ENCODE data around the gene RPL27.

Gene RPL27

DNA sequence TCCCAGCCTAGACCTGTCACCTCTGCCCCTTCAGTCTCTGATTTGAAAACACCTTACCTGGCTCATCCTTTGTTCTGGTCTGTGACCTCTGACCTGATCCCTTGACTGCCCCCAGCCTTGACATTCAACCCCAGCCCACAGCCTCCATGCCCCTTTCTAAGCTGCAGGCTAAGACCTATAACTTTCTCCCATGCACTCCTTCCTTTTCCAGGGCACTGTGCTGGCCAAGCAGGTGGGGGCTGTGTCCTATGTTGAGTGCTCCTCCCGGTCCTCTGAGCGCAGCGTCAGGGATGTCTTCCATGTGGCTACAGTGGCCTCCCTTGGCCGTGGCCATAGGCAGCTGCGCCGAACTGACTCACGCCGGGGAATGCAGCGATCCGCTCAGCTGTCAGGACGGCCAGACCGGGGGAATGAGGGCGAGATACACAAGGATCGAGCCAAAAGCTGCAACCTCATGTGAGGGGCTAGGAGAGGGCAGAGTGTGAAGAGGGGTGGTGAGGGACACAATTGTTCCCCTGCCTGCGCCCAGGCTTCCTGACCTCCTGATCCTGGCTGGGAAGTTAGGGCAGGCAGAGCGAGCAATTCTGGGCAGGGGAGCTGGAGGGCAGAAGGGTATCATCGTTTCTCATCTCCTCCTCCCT, 30.1 kb downstream of the RPL27 start:
- TF ChIP-seq CTCF (IDR thresholded peaks at IDR 0.05) = no peak
- peak overlapping the region; percentile 28 for H3K27ac Mint-ChIP-seq
- H3K4me1 Mint-ChIP-seq = peaks cover 64% of the 10 kb centered on the region
- H3K27me3 Mint-ChIP-seq (ENCODE audit: low read depth, poor library complexity) = no peaks in the 10 kb centered on the region
- no peaks in the 10 kb centered on the region for H3K9me3 Mint-ChIP-seq
- H3K4me3 Mint-ChIP-seq = peak overlapping the region; percentile 56
- H3K36me3 Mint-ChIP-seq (ENCODE audit: low read depth) = no peaks in the 10 kb centered on the region
- DNase-seq = no peak

DNA sequence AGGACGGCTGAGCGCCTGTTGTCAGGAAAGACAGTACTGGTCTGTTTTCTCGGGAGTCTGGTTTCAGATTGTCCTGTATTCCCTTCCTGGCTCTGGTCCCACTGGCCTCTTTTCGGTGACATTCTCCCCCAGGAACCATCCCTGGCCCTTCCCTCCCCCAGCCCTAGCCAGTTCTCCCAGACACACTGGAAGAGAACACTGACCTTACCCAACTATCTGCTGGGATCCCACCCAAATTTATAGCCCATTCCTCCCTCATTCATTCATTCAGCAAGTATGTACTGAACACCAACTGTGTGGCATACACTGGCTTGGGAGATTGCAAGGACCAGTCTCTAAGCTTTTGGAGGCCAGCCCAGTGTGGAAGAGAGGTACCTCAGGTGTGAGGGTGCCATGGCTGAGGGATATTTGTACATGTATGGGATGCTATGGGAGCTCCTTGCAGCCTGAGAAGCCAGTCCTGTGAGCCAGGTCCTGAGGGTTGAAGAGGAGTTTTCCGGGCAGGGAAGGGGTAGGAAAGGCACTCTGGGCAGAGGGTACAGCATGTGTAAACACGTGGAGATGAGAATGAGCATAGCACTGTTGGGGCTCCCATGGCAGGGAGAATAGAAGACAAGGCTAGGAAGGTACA, 32.0 kb downstream of the RPL27 start:
- TF ChIP-seq CTCF (IDR thresholded peaks at IDR 0.05) = no peak
- Mint-ChIP-seq H3K27me3 (ENCODE audit: low read depth, poor library complexity) (peaks cover 2% of the 10 kb centered on the region), H3K9me3 (no peaks in the 10 kb centered on the region), H3K4me3 (no peak overlapping the region), H3K27ac (peak overlapping the region; percentile 65), H3K4me1 (peaks cover 74% of the 10 kb centered on the region), H3K36me3 (ENCODE audit: low read depth) (no peaks in the 10 kb centered on the region)
- DNase-seq = no peak

DNA sequence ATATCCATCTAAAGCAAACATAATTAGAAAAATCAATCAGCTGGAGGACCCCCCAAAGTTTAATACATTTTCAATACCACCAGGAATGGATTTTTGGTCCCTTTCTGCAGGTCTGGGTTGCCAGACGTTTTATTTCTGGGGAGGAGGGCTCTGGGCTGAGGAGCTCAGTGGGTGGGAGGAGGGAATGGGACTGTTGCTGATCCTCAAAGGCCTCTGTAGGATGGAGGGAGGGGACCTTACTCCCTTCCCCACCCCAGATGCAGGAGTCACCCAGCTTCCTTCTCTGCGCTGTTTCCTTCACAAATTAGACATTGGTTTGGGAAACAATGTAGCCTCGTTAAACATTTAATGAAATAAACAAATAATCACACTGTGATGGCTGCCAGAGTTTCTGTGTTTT, 33.4 kb downstream of the RPL27 start:
- Mint-ChIP-seq H3K4me1 (peaks cover 83% of the 10 kb centered on the region), H3K27ac (no peak overlapping the region), H3K27me3 (ENCODE audit: low read depth, poor library complexity) (peaks cover 5% of the 10 kb centered on the region), H3K36me3 (ENCODE audit: low read depth) (no peaks in the 10 kb centered on the region), H3K9me3 (no peaks in the 10 kb centered on the region), H3K4me3 (no peak overlapping the region)
- TF ChIP-seq CTCF (IDR thresholded peaks at IDR 0.05) = no peak
- no peak for DNase-seq

DNA sequence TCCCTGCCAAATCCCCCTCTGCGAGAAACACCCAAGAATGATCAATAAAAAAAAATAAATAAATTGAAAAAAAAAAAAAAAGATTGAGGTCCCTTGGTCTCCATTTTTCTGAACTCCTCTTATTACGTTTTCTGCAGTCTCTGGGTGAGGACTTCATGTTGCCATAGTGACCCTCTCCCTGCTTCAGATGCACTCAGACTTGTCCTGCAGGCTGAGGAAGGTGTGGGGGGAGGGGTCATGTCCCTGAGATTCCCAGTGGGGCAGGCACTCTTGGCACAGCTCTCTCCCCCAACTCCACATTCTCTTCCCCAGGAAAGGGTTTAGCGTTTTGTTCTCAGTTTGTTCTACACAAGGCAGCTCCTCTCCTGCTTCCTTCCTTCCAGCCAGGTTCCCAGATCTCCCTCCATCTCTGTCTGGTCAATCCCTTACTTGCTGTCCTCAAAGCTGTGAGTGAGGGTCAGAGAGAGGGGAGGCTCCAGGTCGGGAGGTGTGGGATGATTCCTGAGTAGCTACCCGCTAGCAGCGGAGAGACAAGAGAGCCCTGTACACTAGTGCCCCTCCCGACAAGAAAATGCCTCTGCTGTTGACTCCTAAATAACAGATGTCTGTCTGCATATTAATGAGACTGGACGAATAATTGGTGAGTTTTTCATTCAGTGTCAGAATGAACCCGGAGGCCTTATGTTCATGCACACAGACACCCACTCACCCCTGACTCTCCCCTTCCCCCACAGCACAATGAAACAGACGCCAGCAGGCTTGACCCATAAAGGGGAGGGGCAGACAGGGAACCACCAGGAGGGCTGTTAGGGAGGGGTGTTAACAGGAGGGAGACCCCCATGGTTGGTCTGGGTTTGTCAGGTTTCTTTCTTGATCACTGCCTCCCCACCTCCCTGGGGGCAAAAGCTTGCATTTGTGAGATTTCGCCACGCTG, 36.0 kb downstream of the RPL27 start:
- TF ChIP-seq CTCF (IDR thresholded peaks at IDR 0.05) = no peak
- H3K9me3 Mint-ChIP-seq = no peaks in the 10 kb centered on the region
- peak overlapping the region; percentile 76 for H3K4me3 Mint-ChIP-seq
- DNase-seq = no peak
- H3K27me3 Mint-ChIP-seq (ENCODE audit: low read depth, poor library complexity) = peaks cover 5% of the 10 kb centered on the region
- peak overlapping the region; percentile 98 for H3K27ac Mint-ChIP-seq
- no peaks in the 10 kb centered on the region for H3K36me3 Mint-ChIP-seq (ENCODE audit: low read depth)
- peaks cover 66% of the 10 kb centered on the region for H3K4me1 Mint-ChIP-seq

DNA sequence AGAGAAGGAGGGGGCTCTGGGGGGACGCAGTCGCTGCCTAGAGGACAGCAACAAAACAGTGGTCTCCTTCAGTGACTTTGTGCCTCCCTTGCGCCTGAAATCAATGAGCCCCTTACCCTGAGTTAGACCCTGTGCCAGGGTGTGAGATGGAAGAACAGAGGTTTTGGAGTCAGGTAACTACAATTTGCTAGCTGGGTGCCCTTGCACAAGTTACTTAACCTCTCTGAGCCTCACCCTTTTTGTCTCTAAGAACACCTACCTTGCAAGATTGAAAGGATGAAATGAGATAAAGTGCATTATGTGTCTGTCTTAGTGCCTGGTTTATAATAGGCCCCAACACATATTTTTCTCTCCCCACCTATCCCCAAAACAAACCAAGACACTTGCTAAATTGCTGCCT, 36.7 kb downstream of the RPL27 start:
- Mint-ChIP-seq H3K27me3 (ENCODE audit: low read depth, poor library complexity) (peaks cover 5% of the 10 kb centered on the region), H3K27ac (peak overlapping the region; percentile 98), H3K9me3 (no peaks in the 10 kb centered on the region), H3K4me1 (peaks cover 59% of the 10 kb centered on the region), H3K36me3 (ENCODE audit: low read depth) (no peaks in the 10 kb centered on the region), H3K4me3 (peak overlapping the region; percentile 76)
- DNase-seq = no peak
- TF ChIP-seq CTCF (IDR thresholded peaks at IDR 0.05) = no peak
